HG03439 (cell line): ENCODE measurements around the gene CCDC81.
"Not testable (repeated sequence)": the region's sequence is repeated elsewhere in the genome, so short reads cannot be mapped to it uniquely, and the experiment has no call there.

ENCODE experiments used
- ATAC-seq: cut with Tn5 transposase; IDR thresholded peaks from one replicate; pipeline ENCODE4 v1.9.1; 2021; ENCODE audit warnings: mild to moderate bottlenecking, moderate library complexity; ENCODE audit not compliant: unreplicated experiment

Gene CCDC81

GRCh38 chr11:86386746-86387145 is 12.1 kb downstream of the CCDC81 start:
- no peak for ATAC-seq

DNA sequence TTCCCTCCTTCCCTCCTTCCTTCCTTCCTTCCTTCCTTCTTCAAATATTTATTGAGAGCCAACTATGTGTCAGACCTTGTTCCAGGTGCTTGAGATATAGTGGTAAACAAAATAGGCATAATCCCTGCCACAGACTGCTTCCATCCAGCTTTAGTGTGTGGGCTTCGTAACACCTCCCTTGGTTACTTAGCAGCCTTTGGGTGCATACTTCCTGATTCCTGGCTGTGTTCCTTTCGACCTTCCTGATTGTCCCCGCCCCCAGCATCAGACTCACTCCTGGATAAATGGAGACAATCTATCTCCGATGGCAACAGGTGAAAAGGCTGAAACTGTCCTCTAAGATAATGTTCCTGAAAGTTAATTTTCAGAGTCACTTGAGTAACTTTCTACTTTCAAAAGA is 13.5 kb downstream of the CCDC81 start:
- no peak for ATAC-seq

- ATAC-seq, result no peak
Measured at GRCh38 chr11:86390487-86390886, 15.8 kb downstream of the CCDC81 start.

GRCh38 chr11:86395061-86395551 is 20.4 kb downstream of the CCDC81 start:
- ATAC-seq, result no peak

- ATAC-seq, result no peak
Measured at GRCh38 chr11:86396396-86396795, 21.7 kb downstream of the CCDC81 start.

- ATAC-seq, result no peak
Measured at GRCh38 chr11:86397351-86397750, 22.7 kb downstream of the CCDC81 start.

GRCh38 chr11:86398106-86398505 is 23.4 kb downstream of the CCDC81 start:
- ATAC-seq, result no peak

DNA sequence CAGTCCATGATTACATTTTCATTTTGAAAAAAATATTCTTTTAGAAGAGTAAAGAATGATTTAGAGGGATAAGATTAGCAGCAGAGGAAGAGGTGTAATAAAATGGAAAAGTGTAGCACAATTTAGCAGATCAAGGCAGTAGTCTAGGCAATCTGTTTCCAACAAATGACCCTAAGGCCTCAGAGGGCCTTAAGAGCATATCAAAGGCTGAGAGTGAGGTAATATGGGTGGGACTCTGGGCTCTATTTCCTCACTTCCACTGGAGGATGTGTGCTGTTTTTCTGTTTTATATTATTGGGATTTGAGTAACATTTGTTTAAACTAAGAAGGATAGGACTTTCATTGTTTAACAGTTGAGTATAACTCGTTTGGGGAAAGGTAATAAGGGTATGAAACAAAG is 28.8 kb downstream of the CCDC81 start:
- ATAC-seq, result no peak

DNA sequence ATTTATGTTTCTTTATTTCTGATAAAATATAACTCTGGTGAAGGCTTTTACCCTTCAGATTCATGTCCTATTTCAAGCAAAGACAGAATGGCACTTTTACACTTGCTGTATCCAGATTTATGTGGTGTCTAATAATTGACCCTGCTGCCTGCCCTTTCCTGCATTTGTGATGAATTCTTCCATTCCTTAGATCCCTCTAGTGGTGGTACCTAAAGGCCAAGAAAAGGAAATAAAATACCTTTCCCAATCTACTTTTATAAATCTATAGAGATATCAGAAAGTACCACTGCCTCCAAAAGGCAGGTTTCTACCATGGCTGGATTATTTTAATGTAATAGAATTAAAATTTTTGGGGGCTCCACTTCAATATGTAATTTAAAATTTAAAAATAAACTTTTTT is 34.2 kb downstream of the CCDC81 start:
- ATAC-seq, result no peak

GRCh38 chr11:86414032-86414431 is 39.3 kb downstream of the CCDC81 start:
- no peak for ATAC-seq

GRCh38 chr11:86415026-86415425 is 40.3 kb downstream of the CCDC81 start:
- no peak for ATAC-seq

- no peak for ATAC-seq
Measured at GRCh38 chr11:86416494-86416893, 41.8 kb downstream of the CCDC81 start.

DNA sequence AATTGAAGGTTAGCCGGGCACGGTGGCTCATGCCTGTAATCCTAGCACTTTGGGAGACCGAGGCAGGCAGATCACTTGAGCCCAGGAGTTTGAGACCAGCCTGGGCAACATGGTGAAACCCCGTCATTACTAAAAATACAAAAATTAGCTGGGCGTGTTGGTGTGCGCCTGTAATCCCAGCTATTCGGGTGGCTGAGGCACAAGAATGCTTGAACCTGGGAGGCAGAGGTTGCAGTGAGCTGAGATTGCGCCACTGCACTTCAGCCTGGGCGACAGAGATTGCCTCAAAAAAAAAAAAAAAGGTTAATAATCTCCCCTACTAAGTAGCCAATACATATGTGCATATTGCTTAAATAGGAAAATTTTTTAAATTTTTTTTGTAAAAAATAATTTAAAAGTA is 42.3 kb downstream of the CCDC81 start:
- not testable (repeated sequence) for ATAC-seq

DNA sequence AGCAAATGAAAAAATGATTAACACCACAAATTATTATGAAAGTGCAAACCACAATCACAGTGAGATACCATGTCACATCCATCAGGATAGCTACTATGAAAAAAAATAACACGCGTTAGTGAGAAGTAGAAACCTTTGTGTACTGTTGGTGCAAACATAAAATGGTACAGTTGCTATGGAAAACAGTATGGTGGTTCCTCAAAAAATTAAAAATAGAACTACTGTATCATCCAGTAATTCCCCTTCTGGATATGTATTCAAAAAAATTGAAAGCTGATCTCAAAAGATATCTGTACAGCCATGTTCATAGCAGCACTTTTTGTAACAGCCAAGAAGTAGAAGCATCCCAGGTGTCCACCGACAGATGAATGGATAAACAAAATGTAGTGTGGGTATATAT is 43.4 kb downstream of the CCDC81 start:
- no peak for ATAC-seq

DNA sequence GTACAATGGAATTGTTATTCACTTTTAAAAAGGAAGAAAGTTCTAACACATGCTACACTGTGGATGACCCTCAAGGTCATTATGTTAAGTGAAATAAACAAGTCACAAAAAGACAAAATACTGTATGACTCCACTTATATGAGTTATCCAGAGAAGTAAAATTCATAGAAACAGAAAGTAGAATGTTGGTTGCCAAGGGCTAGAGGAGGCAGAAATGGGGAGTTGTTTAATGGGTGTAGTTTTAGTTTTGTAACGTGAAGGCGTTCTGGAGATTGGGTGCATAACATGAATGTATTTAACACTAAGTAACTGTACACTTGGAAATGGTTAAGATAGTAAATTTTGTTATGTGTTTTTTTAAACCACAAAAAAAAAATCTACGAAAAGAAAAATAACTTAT is 43.8 kb downstream of the CCDC81 start:
- no peak for ATAC-seq

DNA sequence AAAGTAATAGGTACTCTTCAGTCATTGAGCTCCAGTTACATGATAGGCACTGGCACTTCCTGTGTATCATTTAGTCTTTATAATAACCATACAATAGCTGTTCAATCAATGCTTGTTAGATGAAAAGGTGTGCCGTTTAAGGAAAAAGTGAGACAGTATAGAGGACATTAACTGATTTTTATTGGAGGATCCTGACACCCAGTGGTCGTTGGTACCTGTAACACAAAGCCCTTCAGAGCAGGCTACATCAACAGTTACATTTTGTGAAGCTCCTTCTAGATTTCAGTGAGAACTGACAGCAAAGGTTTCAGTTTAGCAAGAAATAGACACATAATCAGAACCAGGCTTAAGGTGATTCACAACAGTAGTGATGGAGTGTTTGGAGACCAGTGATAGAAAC is 44.2 kb downstream of the CCDC81 start:
- ATAC-seq, result no peak

- ATAC-seq, result no peak
Measured at GRCh38 chr11:86421946-86422345, 47.3 kb downstream of the CCDC81 start.

- no peak for ATAC-seq
Measured at GRCh38 chr11:86422371-86422770, 47.7 kb downstream of the CCDC81 start.

DNA sequence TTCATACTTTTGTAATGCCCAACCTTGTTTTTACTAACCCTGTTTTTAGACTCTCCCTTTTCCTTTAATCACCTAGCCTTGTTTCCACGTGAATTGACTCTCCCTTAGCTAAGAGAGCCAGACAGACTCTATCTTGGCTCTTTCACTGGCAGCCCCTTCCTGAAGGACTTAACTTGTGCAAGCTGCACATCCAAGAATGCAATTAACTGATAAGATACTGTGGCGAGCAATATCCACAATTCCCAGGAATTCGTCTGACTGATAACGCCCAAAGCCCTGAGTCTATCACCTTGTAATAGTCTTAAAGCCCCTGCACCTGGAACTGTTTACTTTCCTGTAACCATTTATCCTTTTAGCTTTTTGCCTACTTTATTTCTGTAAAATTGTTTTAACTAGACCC is 48.8 kb downstream of the CCDC81 start:
- not testable (repeated sequence) for ATAC-seq

- no peak for ATAC-seq
Measured at GRCh38 chr11:86427441-86427840, 52.8 kb downstream of the CCDC81 start.

DNA sequence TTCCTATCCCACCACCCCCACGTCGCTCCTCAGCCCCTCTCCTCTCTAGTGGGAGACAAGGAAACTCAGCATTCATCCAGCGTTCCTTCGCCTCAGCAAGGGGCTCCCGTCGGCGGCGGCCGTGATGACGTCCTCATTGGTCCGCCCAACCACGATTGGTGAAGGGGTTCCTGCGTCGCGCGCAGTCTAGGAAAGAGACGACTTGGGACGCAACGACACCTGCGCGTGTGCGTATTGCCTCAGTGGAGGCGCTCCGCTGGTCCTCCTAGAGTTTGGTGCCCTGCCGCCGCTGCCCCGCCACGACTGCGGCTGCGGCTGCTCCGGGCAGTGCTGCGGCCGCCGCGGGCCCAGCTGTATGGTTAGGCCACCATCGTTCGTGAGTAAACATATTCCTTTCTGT is 56.6 kb downstream of the CCDC81 start:
- ATAC-seq, result no peak

GRCh38 chr11:86433361-86434095 is 58.8 kb downstream of the CCDC81 start:
- ATAC-seq, result not testable (repeated sequence)

DNA sequence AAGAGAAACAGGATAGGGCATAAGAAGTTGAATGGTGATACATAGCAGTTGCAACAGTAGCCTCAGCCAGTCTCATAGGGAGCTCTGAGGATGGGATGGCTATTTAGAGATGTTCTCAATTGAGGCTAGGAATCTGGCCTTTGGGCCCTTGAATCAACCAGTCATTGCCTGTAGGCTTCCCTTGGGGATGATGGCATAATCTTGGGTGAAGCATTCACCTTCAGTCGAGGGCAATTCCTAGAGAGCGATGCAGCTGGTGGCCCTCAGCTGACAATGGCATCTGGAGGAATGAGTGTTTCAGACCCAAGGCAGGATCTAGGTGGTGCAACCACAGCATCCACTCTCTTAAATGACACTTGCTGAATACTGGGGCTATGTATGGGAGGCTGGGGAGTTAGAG is 61.0 kb downstream of the CCDC81 start:
- ATAC-seq, result no peak
